Liver (tissue), 3 donors: ENCODE measurements around the gene GSE1.

Source experiments
- CTCF ChIP-seq: fragments of 150-350 bp; IDR thresholded peaks from 2 replicates; pipeline ENCODE4 v1.5.1; 2017; ENCODE audit warnings: improper control_type of control experiment, low read depth, low read length; ENCODE audit not compliant: missing input control
- GABPA ChIP-seq, 2 donors: IDR thresholded peaks in 1 of 2; conservative IDR thresholded peaks in 1 of 2; 2 replicates each; pipeline ENCODE4 v1.6.1; 2016; ENCODE audit warnings: antibody characterized with exemption in 2 of 2, mild to moderate bottlenecking in 1 of 2, moderate library complexity in 1 of 2
- HNF4G ChIP-seq: IDR thresholded peaks from 2 replicates; pipeline ENCODE4 v1.6.1; 2016; ENCODE audit warnings: antibody characterized with exemption
- MAX ChIP-seq: IDR thresholded peaks from 2 replicates; pipeline ENCODE4 v1.6.1; 2016; ENCODE audit warnings: antibody characterized with exemption
- RXRA ChIP-seq, 2 donors: IDR thresholded peaks; 2 replicates each; pipeline ENCODE4 v1.6.1; 2017 to 2018; ENCODE audit warnings: antibody characterized with exemption in 2 of 2, mild to moderate bottlenecking in 1 of 2
- TAF1 ChIP-seq: conservative IDR thresholded peaks from 2 replicates; pipeline ENCODE4 v1.6.1; 2016; ENCODE audit warnings: antibody characterized with exemption, mild to moderate bottlenecking
- donor health status: healthy.
- donor health status: healthy.

DNA sequence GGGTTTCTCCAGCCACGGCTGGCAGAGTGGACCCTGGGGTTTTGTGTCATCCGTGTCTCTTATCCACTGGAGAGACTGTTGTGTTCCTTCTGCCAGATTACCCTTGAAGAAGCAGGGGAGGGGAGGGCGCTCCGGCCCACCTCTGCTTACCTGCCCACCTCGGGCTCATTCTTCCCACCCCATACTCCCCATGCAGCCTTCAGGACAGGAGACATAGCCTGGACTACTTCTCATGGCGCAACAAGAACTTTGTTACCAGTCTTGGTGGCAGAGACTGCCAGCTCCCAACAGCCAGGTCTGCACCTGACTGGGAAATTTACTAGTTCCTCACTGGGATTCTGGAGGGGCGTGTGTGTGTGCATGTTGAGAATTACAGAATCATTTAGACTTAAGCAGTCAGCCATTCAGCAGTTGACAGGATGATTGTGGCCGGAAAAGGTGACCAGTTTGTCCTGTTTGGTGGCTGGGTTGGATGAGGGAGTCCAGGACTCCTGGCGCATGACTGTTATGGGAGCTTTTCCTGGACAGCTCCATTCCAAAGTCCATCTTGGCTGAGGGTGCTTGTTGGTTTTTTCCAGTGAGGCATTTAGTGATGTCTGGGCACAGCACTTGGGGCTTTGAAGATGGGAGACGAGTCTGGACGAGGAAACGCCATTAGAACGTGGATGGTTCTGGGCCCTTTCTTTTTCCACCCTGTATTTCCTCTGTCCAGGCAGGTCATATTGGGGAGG, 8.7 kb downstream of the GSE1 start:
- TF ChIP-seq GABPA (IDR thresholded peaks at IDR 0.05 in 1 of 2, conservative IDR thresholded peaks at IDR 0.05 in 1 of 2): no peak
- TF ChIP-seq CTCF: no peak
- no peak for TF ChIP-seq MAX
- TF ChIP-seq RXRA (IDR thresholded peaks at IDR 0.05): peak; percentile 78 to 82
- no peak for TF ChIP-seq TAF1
- peak; percentile 93 for TF ChIP-seq HNF4G
